Caco-2 (cell line): ENCODE results near the gene FOXJ3. TPM values are rescaled to one million over a fixed set of nuclear protein-coding genes. Genes with fewer than 3 reads are reported as not detected.

Experiments
- BruUV-seq: library from RNA; stranded (reverse); fragments of 400-500 nt; replicated peaks from 2 replicates; lab custom pipeline; 2021; lab: Mats Ljungman, UMichigan
- CTCF ChIA-PET: fragments of 300-600 bp; sonication (Branson Sonifier 250); formaldehyde crosslinking; loops from one replicate; lab custom pipeline; 2022; ENCODE audit warnings: antibody characterized with exemption; lab: Charles Lee
- POLR2A ChIA-PET: fragments of 300-600 bp; sonication (Branson Sonifier 250); formaldehyde crosslinking; loops from one replicate; lab custom pipeline; 2022; ENCODE audit warnings: antibody characterized with exemption; lab: Charles Lee
- DNase-seq, 2 experiments: peaks; one replicate each; pipeline versions ENCODE4 v3.0.0 to v3.0.0-alpha.2; 2020 to 2022
- H3K27me3 ChIP-seq: replicated peaks from 2 replicates; pipeline ENCODE4 v1.6.0; 2011; ENCODE audit warnings: low read length; ENCODE audit not compliant: control insufficient read depth, insufficient read depth
- H3K36me3 ChIP-seq: 2 replicates; pipeline ENCODE4 v1.5.1; 2011; ENCODE audit warnings: low read length; ENCODE audit not compliant: control insufficient read depth, insufficient read depth
- H3K4me1 ChIP-seq: fragments of 250-450 bp; sonication (Bioruptor Pico); 2 replicates; pipeline ENCODE4 v1.5.1; 2020; ENCODE audit warnings: mild to moderate bottlenecking
- H3K4me3 ChIP-seq: 2 replicates; pipeline ENCODE4 v1.5.1; 2011; ENCODE audit warnings: low read depth, mild to moderate bottlenecking, control low read depth, low read length
- H3K9me3 ChIP-seq: fragments of 250-450 bp; sonication (Bioruptor Pico); 2 replicates; pipeline ENCODE4 v1.5.1; 2020; ENCODE audit warnings: mild to moderate bottlenecking, moderate library complexity
- H3K27ac Mint-ChIP-seq: one replicate; pipeline ENCODE4 v1.8.0; 2022; ENCODE audit warnings: mixed read lengths; ENCODE audit not compliant: unreplicated experiment
- H3K27me3 Mint-ChIP-seq: one replicate; pipeline ENCODE4 v1.8.0; 2022; ENCODE audit warnings: mixed read lengths; ENCODE audit not compliant: insufficient read depth, unreplicated experiment
- H3K36me3 Mint-ChIP-seq: one replicate; pipeline ENCODE4 v1.8.0; 2022; ENCODE audit warnings: mild to moderate bottlenecking, mixed read lengths; ENCODE audit not compliant: insufficient read depth, unreplicated experiment
- H3K4me1 Mint-ChIP-seq: one replicate; pipeline ENCODE4 v1.8.0; 2022; ENCODE audit warnings: low read depth, mixed read lengths; ENCODE audit not compliant: unreplicated experiment
- H3K4me3 Mint-ChIP-seq: one replicate; pipeline ENCODE4 v1.8.0; 2022; ENCODE audit warnings: mild to moderate bottlenecking, moderate library complexity, mixed read lengths; ENCODE audit not compliant: unreplicated experiment
- H3K9me3 Mint-ChIP-seq: one replicate; pipeline ENCODE4 v1.8.0; 2022; ENCODE audit warnings: mixed read lengths; ENCODE audit not compliant: unreplicated experiment
- CTCF ChIP-seq, 2 experiments: fragments of 200-600 bp in 1 of 2; IDR thresholded peaks; 1 replicate in 1 of 2; 2 replicates in 1 of 2; pipeline versions ENCODE4 v1.5.1 to v1.8.0; 2011 to 2022; ENCODE audit warnings: antibody characterized with exemption in 1 of 2, control low read depth in 1 of 2, inconsistent platforms in 1 of 2, low read depth in 1 of 2, low read length in 1 of 2, mild to moderate bottlenecking in 1 of 2, moderate library complexity in 1 of 2; ENCODE audit not compliant: insufficient read depth in 1 of 2, severe bottlenecking in 1 of 2, unreplicated experiment in 1 of 2
- intact Hi-C: fragments of 100-400 bp; cut with micrococcal nuclease; formaldehyde crosslinking; loops from one replicate; pipeline ENCODE4 v1.10.0; 2022; ENCODE audit not compliant: unreplicated experiment
- total RNA-seq: library from RNA; stranded (reverse); gene quantifications from 2 replicates; pipeline ENCODE4 v1.2.3, GENCODE V29; 2022

FOXJ3 gene
- total RNA-seq, 1 experiment from 2014 or later, result 60.2 TPM

GRCh38 chr1:42358791-42359190 is 23.8 kb upstream of the FOXJ3 start:
- no peak overlapping the region for H3K27ac Mint-ChIP-seq
- BruUV-seq, result no TSS peak
- Histone ChIP-seq H3K27me3 (no peaks in the 10 kb centered on the region), H3K9me3 (no peaks in the 10 kb centered on the region), H3K4me3 (no peak overlapping the region), H3K4me1 (no peaks in the 10 kb centered on the region), H3K36me3 (no peaks in the 10 kb centered on the region)
- no peak for DNase-seq
- ChIA-PET CTCF (no interaction called here), POLR2A (no interaction called here)
- H3K4me3 Mint-ChIP-seq, result no peak overlapping the region
- no peaks in the 10 kb centered on the region for H3K27me3 Mint-ChIP-seq
- no peak for TF ChIP-seq CTCF (IDR thresholded peaks at IDR 0.05; ENCODE audit: insufficient read depth in 1 of 2, low read depth in 1 of 2, low read length in 1 of 2, severe bottlenecking in 1 of 2, unreplicated experiment in 1 of 2)
- intact Hi-C loops, result no loop called here
- no peaks in the 10 kb centered on the region for H3K36me3 Mint-ChIP-seq
- H3K9me3 Mint-ChIP-seq, result no peaks in the 10 kb centered on the region
- H3K4me1 Mint-ChIP-seq, result no peaks in the 10 kb centered on the region

- TF ChIP-seq CTCF (IDR thresholded peaks at IDR 0.05; ENCODE audit: insufficient read depth in 1 of 2, low read depth in 1 of 2, low read length in 1 of 2, severe bottlenecking in 1 of 2, unreplicated experiment in 1 of 2), result no peak
- Histone ChIP-seq H3K9me3 (no peaks in the 10 kb centered on the region), H3K4me1 (no peaks in the 10 kb centered on the region), H3K27me3 (no peaks in the 10 kb centered on the region), H3K36me3 (no peaks in the 10 kb centered on the region), H3K4me3 (no peak overlapping the region)
- CTCF ChIA-PET, result no interaction called here
- H3K4me1 Mint-ChIP-seq, result no peaks in the 10 kb centered on the region
- H3K9me3 Mint-ChIP-seq, result no peaks in the 10 kb centered on the region
- H3K4me3 Mint-ChIP-seq, result no peak overlapping the region
- intact Hi-C loops, result no loop called here
- DNase-seq, result no peak
- BruUV-seq, result no TSS peak
- no peaks in the 10 kb centered on the region for H3K27me3 Mint-ChIP-seq
- H3K27ac Mint-ChIP-seq, result no peak overlapping the region
- POLR2A ChIA-PET, result no interaction called here
- H3K36me3 Mint-ChIP-seq, result no peaks in the 10 kb centered on the region
These were observed 15.1 kb upstream of the FOXJ3 start for GRCh38 chr1:42350086-42350485.

DNA sequence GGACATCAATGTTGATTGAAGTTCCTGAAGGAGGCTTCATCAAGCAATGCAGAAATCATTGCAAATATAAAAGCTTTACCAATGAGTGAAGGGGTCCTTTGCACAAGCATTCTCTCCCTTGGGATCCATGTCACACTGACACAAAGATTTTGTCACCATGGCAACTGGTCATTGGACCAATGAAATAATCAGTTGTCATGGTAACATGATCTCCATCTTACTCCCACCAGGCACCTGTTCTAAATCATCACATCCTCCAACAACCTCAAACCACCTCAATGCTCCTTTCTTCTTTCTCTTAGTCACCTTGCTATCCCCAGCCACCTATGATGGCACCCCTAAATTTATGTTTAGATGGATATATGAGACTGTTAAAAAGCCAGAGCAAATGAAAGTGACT is 13.5 kb upstream of the FOXJ3 start:
- H3K4me1 Mint-ChIP-seq, result no peaks in the 10 kb centered on the region
- no peaks in the 10 kb centered on the region for H3K9me3 Mint-ChIP-seq
- no peaks in the 10 kb centered on the region for H3K36me3 Mint-ChIP-seq
- Histone ChIP-seq H3K4me3 (no peak overlapping the region), H3K36me3 (no peaks in the 10 kb centered on the region), H3K27me3 (no peaks in the 10 kb centered on the region), H3K4me1 (peaks cover 5% of the 10 kb centered on the region; the same call in 1 of the 2 replicates), H3K9me3 (no peaks in the 10 kb centered on the region)
- CTCF ChIA-PET, result no interaction called here
- intact Hi-C loops, result no loop called here
- H3K27me3 Mint-ChIP-seq, result no peaks in the 10 kb centered on the region
- no peak for TF ChIP-seq CTCF (IDR thresholded peaks at IDR 0.05; ENCODE audit: insufficient read depth in 1 of 2, low read depth in 1 of 2, low read length in 1 of 2, severe bottlenecking in 1 of 2, unreplicated experiment in 1 of 2)
- BruUV-seq, result no TSS peak
- no peak overlapping the region for H3K27ac Mint-ChIP-seq
- no peak overlapping the region for H3K4me3 Mint-ChIP-seq
- no peak for DNase-seq
- POLR2A ChIA-PET, result no interaction called here
